ENCODE results near the gene ZBTB5.
"Not testable (repeated sequence)": the region's sequence is repeated elsewhere in the genome, so short reads cannot be mapped to it uniquely, and the experiment has no call there.

The ZBTB5 gene

DNA sequence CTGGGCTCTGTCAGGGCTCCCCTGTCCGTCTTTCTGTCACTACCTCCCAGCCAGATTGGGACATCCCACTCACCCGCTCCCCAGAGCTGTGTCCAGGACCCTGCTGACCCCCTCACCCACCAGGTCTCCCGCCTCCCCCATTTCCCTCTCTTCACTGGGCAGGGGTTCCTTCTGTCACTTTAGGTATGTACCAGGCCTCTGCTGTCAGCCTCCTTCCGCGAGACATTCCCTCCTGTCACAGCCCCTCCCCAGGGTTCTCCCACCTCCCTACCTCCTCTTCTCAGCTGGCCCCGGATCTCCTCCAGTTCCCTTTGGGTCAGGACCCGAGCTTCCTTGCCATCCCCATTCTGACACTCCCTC, 21.0 kb upstream of the ZBTB5 start:
- no peak for DNase-seq

- DNase-seq: peak; percentile 93
Measured at GRCh38 chr9:37485389-37486255, 20.4 kb upstream of the ZBTB5 start, which contains the start of gene POLR1E. Gene POLR1E (plus strand): TSS chr9:37485948. CDS start chr9:37486048, 100 bp downstream.

GRCh38 chr9:37480759-37481158, 15.5 kb upstream of the ZBTB5 start:
- no peak for DNase-seq

DNA sequence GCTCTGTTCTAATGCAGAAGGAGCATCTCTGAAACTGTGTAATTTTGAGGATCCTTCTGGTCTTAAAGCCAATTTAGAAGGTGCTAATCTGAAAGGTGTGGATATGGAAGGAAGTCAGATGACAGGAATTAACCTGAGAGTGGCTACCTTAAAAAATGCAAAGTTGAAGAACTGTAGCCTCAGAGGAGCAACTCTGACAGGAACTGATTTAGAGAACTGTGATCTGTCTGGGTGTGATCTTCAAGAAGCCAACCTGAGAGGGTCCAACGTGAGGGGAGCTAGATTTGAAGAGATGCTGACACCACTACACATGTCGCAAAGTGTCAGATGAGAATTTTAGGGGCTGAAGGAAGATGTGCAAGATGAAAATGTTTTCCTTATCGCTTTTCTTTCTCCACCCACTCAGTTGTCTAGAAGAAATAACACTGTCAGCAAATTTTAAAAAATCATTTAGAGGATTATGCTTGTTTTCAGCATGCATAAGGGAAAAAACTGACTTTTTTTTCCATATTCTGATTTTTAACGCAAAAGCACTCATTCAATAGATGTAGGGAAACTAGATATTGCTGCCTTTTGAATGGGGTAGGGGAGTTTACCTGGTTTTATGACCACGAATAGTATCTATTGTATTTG, 12.9 kb upstream of the ZBTB5 start:
- DNase-seq: not testable (repeated sequence)

GRCh38 chr9:37477443-37477842, 12.2 kb upstream of the ZBTB5 start:
- not testable (repeated sequence) for DNase-seq

- no peak for DNase-seq
Measured at GRCh38 chr9:37476930-37477329, 11.7 kb upstream of the ZBTB5 start.

- no peak for DNase-seq
Measured at GRCh38 chr9:37474438-37474837, 9.2 kb upstream of the ZBTB5 start.

- not testable (repeated sequence) for DNase-seq
Measured at GRCh38 chr9:37473982-37474381, 8.7 kb upstream of the ZBTB5 start.

GRCh38 chr9:37471942-37472684, 6.9 kb upstream of the ZBTB5 start:
- no peak for DNase-seq

GRCh38 chr9:37468620-37469019, 3.4 kb upstream of the ZBTB5 start:
- DNase-seq: no peak

DNA sequence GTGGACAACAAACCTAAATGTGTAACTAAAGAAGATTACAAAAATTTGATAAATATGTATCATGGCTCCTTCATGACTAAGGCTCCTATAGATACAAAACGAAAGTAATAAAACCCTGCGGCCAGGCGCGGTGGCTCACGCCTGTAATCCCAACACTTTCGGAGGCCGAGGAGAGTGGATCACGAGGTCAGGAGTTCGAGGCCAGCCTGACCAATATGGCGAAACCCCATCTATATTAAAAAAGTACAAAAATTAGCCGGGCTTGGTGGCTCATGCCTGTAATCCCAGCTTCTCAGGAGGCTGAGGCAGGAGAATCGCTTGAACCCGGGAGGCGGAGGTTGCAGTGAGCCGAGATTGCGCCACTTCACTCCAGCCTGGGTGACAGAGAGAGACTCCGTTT, 2.3 kb upstream of the ZBTB5 start:
- DNase-seq: not testable (repeated sequence)

DNA sequence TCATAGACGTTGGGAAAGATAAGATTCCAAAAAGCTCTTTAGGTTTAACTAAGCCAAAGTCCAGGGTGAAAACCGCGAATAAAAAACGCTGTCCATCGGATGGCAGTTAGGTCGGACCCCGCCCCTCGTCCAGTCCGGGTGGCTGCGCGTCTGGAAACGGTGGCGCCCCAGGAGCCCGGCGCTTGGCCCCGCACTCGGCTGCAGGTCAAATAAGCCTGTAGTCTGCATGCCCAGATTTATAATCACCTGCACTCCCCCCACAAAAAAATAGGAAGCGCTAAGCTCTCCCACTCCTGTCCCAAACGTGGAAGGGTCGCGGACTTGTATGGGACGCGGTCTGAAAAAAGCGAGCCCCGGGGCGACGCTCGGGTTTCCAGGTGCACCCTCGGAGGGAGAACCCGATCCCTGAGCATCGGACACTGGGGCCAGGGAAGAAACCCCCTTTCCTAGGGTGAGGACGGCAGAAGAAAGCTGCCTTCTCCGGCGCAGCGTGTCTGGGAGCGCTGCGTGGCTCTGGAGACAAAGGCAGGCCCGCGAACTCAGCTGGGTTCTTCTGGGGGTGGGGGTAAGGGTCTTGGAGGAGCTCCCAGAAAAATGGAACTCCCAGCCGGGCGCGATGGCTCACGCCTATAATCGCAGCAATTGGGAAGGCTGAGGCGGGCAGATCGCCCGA, 923 bp upstream of the ZBTB5 start:
- DNase-seq: no peak

DNA sequence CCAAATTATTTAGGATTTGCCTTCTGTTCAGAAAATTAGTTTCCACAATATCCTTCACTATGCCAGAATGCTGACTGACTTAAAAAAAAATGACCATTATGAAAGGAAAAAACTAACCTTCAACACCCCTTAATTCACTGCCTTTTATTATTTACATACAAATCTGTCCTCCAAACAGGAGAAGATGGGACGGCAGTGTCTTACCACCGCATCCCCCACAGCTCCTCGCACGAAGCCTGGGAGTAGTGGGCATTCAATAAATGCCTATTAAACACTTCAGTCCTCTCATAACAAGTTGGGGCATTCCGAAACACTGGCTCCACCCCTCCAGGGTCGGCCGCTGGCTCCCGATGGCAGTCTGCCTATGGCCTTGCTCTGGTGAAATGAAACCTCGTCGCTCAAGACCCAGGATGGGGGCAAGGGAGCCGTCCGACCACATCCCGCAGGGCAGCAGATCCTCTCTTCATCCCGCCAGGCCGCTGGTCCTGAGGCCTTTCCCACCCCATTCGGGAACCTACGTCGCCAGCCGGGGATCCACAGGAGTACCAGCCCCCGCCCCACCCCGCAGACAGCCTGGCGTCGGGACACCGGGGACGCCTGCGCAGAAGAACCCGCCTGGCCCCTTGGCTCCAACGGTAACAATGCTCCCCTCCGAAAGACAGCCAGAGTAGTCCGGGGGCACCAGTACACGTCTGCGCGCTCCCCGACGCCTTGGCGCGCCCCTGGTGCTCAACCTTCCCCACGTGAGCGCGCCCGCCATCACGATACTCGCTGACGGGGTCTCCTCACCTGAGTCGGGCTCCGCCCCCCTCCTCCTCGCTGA, 613 bp downstream of the ZBTB5 start:
- DNase-seq: peak; percentile 77

DNA sequence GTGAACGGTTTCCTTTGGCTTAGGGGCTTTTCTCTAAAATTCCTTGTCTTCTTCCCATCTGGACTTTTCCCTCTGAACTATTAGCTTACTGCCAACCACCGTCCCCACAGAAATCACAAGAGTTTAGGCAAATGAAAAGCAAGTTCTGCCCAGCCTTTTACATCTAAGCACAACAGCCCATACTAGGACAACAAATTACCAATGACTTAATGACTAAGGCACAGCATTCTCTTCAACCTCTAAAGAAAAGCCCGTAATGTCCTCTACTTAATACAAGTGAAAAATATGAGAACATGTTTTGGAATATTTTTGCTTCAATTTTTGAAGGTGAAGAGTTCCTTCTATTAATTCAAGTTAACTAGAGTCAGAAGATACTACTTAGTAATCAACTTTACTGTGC, 1.2 kb downstream of the ZBTB5 start:
- DNase-seq: no peak

GRCh38 chr9:37456817-37457216, 8.4 kb downstream of the ZBTB5 start:
- no peak for DNase-seq

GRCh38 chr9:37455884-37456647, 9.2 kb downstream of the ZBTB5 start:
- DNase-seq: no peak

GRCh38 chr9:37454238-37454637, 11.0 kb downstream of the ZBTB5 start:
- no peak for DNase-seq

DNA sequence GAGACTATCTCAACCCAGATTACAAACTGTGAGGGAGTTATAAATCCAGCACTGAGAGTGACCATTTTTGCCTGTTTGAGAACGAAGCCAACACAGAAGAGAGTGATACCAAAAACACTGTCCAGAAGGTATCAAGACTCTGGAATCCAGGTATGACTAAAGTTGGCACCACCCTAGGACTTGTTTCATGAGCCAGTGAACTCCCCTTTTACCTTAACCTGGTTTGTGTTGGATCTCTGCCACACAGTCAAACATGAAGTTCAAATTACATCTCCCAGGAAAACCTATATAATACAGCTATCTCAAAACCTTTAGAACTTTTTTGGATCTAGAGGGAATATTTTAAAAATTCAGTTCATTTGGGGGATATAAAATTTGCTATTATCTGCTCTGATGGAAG, 11.4 kb downstream of the ZBTB5 start:
- DNase-seq: no peak

DNA sequence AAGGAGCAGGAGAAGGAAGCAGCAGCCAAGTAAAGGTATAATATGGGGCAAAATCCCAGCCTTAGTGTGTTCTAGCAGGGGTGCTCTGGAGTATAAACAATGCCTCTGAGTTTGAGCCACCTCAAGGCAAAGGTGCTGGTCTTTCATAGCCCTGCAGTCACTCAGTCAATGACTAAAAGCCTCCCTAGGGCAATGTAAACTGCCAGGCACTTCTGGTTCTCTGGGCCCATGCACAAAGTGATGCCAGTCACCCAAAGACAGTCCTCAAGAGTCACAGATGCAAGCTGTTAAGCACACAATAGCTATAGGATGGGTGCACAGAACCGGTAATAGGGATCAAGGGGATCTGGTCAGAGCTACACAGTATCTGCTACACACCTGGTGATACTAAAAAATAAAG, 12.6 kb downstream of the ZBTB5 start:
- DNase-seq: no peak

GRCh38 chr9:37451628-37452027, 13.6 kb downstream of the ZBTB5 start:
- no peak for DNase-seq

DNA sequence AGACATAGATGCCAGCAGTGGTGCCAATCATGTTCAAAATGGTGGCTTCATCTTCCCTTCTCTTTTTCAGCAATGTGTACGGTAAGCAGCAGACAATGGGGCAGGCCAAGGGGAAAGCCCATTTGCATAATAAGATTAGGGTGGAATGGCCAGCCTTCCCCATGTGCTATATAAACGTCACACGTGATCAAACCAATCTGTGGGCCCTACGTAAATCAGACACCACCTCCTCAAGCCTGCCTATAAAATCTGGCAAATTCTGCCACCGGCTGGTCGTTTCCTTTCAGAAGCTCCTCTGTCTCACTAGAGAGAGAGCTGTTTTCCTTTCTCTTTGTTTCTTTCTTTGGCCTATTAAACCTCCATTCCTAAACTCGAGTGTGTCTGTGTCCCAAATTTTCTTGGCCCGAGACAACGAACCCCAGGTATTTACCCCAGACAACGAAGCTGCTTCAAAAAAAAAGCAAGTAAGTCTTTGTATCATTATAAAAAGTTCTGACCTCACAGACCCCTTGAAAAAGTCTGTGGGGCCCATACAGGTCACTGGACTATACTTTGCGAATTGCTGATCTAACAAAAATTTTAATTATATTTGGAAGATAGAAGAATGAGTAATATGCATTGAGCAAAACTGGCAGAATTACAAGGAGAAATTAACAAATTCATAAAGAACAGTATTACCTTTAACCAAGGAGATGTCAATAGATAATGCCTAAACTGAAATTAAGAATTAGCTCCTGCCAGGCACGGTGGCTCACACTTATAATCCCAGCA, 15.2 kb downstream of the ZBTB5 start:
- no peak for DNase-seq
